ENCODE measurements around the gene MR1.

DNA sequence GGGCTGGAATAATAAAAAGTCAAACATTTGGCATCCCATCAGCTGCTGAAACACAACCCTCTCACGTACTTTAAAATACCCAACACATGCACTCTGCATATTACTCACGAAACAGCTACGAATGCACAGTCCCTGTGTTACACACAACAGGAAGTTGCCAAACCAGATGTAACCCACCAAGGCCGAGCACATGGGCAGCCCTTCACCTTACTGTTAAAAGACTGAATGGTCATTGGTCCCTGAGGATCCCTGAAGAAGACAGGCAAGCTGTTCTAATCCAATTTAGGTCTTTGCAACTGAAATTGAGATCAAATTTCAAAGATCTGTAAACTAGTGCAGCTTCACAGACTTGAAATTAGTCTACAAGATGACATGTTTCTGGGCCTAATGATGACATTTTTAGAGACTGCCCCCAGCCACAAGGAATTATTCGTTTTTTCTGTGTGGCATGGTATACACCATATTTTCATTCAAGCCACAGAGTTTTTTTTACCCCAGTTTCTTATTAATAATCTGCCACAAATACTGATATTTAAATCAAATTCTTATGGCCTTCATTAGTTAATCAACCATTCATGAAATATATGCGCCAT, 29.1 kb downstream of the MR1 start:
- TF ChIP-seq, protein P1, sequence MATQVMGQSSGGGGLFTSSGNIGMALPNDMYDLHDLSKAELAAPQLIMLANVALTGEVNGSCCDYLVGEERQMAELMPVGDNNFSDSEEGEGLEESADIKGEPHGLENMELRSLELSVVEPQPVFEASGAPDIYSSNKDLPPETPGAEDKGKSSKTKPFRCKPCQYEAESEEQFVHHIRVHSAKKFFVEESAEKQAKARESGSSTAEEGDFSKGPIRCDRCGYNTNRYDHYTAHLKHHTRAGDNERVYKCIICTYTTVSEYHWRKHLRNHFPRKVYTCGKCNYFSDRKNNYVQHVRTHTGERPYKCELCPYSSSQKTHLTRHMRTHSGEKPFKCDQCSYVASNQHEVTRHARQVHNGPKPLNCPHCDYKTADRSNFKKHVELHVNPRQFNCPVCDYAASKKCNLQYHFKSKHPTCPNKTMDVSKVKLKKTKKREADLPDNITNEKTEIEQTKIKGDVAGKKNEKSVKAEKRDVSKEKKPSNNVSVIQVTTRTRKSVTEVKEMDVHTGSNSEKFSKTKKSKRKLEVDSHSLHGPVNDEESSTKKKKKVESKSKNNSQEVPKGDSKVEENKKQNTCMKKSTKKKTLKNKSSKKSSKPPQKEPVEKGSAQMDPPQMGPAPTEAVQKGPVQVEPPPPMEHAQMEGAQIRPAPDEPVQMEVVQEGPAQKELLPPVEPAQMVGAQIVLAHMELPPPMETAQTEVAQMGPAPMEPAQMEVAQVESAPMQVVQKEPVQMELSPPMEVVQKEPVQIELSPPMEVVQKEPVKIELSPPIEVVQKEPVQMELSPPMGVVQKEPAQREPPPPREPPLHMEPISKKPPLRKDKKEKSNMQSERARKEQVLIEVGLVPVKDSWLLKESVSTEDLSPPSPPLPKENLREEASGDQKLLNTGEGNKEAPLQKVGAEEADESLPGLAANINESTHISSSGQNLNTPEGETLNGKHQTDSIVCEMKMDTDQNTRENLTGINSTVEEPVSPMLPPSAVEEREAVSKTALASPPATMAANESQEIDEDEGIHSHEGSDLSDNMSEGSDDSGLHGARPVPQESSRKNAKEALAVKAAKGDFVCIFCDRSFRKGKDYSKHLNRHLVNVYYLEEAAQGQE (IDR thresholded peaks at IDR 0.05; ENCODE audit: low read depth, low read length), result no peak
- TF ChIP-seq RFX5 (IDR thresholded peaks at IDR 0.05; ENCODE audit: low read length) (no peak), CTCF (IDR thresholded peaks at IDR 0.05) (no peak)

All from SK-N-SH (cell line).